ENCODE results near the gene TAS1R3.
"Not testable (repeated sequence)": the region's sequence is repeated elsewhere in the genome, so short reads cannot be mapped to it uniquely, and the experiment has no call there.

Gene TAS1R3

GRCh38 chr1:1310109-1310385 lies 21.0 kb upstream of the TAS1R3 start:
- DNase-seq (ENCODE audit: low spot score) = no peak
- H3K27ac Mint-ChIP-seq = no peak overlapping the region
- no peaks in the 10 kb centered on the region for H3K9me3 Mint-ChIP-seq
- peaks cover 8% of the 10 kb centered on the region for H3K36me3 Mint-ChIP-seq (ENCODE audit: low read depth)
- H3K27me3 Mint-ChIP-seq (ENCODE audit: low read depth) = no peaks in the 10 kb centered on the region
- H3K4me1 Mint-ChIP-seq (ENCODE audit: low read depth) = peaks cover 15% of the 10 kb centered on the region
- peak overlapping the region; percentile 70 for H3K4me3 Mint-ChIP-seq

GRCh38 chr1:1310476-1311053 lies 20.5 kb upstream of the TAS1R3 start:
- Mint-ChIP-seq H3K9me3 (no peaks in the 10 kb centered on the region), H3K36me3 (ENCODE audit: low read depth) (peaks cover 8% of the 10 kb centered on the region), H3K4me3 (peak overlapping the region; percentile 38), H3K27me3 (ENCODE audit: low read depth) (no peaks in the 10 kb centered on the region), H3K27ac (no peak overlapping the region), H3K4me1 (ENCODE audit: low read depth) (peaks cover 15% of the 10 kb centered on the region)
- DNase-seq (ENCODE audit: low spot score) = no peak

- H3K36me3 Mint-ChIP-seq (ENCODE audit: low read depth) = peaks cover 11% of the 10 kb centered on the region
- no peaks in the 10 kb centered on the region for H3K27me3 Mint-ChIP-seq (ENCODE audit: low read depth)
- no peak overlapping the region for H3K4me3 Mint-ChIP-seq
- peaks cover 8% of the 10 kb centered on the region for H3K4me1 Mint-ChIP-seq (ENCODE audit: low read depth)
- H3K27ac Mint-ChIP-seq = no peak overlapping the region
- no peak for DNase-seq (ENCODE audit: low spot score)
- no peaks in the 10 kb centered on the region for H3K9me3 Mint-ChIP-seq
Observed at GRCh38 chr1:1311107-1312104, 19.7 kb upstream of the TAS1R3 start.

- no peak for DNase-seq (ENCODE audit: low spot score)
- Mint-ChIP-seq H3K27me3 (ENCODE audit: low read depth) (no peaks in the 10 kb centered on the region), H3K4me3 (no peak overlapping the region), H3K36me3 (ENCODE audit: low read depth) (peaks cover 16% of the 10 kb centered on the region), H3K27ac (no peak overlapping the region), H3K4me1 (ENCODE audit: low read depth) (peaks cover 2% of the 10 kb centered on the region), H3K9me3 (no peaks in the 10 kb centered on the region)
Observed at GRCh38 chr1:1312450-1313314, 18.4 kb upstream of the TAS1R3 start.

- H3K36me3 Mint-ChIP-seq (ENCODE audit: low read depth) = peaks cover 18% of the 10 kb centered on the region
- peaks cover 2% of the 10 kb centered on the region for H3K4me1 Mint-ChIP-seq (ENCODE audit: low read depth)
Observed at GRCh38 chr1:1313500-1314236, 17.4 kb upstream of the TAS1R3 start.

GRCh38 chr1:1314237-1314586 lies 16.9 kb upstream of the TAS1R3 start:
- no peak overlapping the region for H3K27ac Mint-ChIP-seq
- no peaks in the 10 kb centered on the region for H3K27me3 Mint-ChIP-seq (ENCODE audit: low read depth)
- peaks cover 2% of the 10 kb centered on the region for H3K4me1 Mint-ChIP-seq (ENCODE audit: low read depth)
- H3K36me3 Mint-ChIP-seq (ENCODE audit: low read depth) = peaks cover 20% of the 10 kb centered on the region
- H3K9me3 Mint-ChIP-seq = no peaks in the 10 kb centered on the region
- no peak overlapping the region for H3K4me3 Mint-ChIP-seq
- DNase-seq (ENCODE audit: low spot score) = no peak

More at GRCh38 chr1:1313500-1314236, 17.4 kb upstream of the TAS1R3 start:
- no peaks in the 10 kb centered on the region for H3K9me3 Mint-ChIP-seq
- no peak overlapping the region for H3K4me3 Mint-ChIP-seq
- no peak for DNase-seq (ENCODE audit: low spot score)
- H3K27me3 Mint-ChIP-seq (ENCODE audit: low read depth) = no peaks in the 10 kb centered on the region
- H3K27ac Mint-ChIP-seq = no peak overlapping the region

- H3K9me3 Mint-ChIP-seq = no peaks in the 10 kb centered on the region
- H3K4me1 Mint-ChIP-seq (ENCODE audit: low read depth) = peaks cover 2% of the 10 kb centered on the region
- no peaks in the 10 kb centered on the region for H3K27me3 Mint-ChIP-seq (ENCODE audit: low read depth)
- no peak overlapping the region for H3K4me3 Mint-ChIP-seq
- no peak for DNase-seq (ENCODE audit: low spot score)
- H3K27ac Mint-ChIP-seq = no peak overlapping the region
- peaks cover 21% of the 10 kb centered on the region for H3K36me3 Mint-ChIP-seq (ENCODE audit: low read depth)
Observed at GRCh38 chr1:1314678-1315335, 16.3 kb upstream of the TAS1R3 start.

GRCh38 chr1:1315435-1315954 lies 15.6 kb upstream of the TAS1R3 start:
- Mint-ChIP-seq H3K27me3 (ENCODE audit: low read depth) (no peaks in the 10 kb centered on the region), H3K4me3 (no peak overlapping the region), H3K9me3 (no peaks in the 10 kb centered on the region), H3K36me3 (ENCODE audit: low read depth) (peaks cover 21% of the 10 kb centered on the region), H3K4me1 (ENCODE audit: low read depth) (peaks cover 2% of the 10 kb centered on the region), H3K27ac (no peak overlapping the region)
- DNase-seq (ENCODE audit: low spot score) = no peak

GRCh38 chr1:1316199-1316598 lies 14.9 kb upstream of the TAS1R3 start:
- H3K4me1 Mint-ChIP-seq (ENCODE audit: low read depth); H3K9me3 Mint-ChIP-seq; H3K27ac Mint-ChIP-seq; DNase-seq (ENCODE audit: low spot score); H3K4me3 Mint-ChIP-seq; H3K27me3 Mint-ChIP-seq (ENCODE audit: low read depth): not testable (repeated sequence)
- H3K36me3 Mint-ChIP-seq (ENCODE audit: low read depth) = peaks cover 21% of the 10 kb centered on the region

- H3K27ac Mint-ChIP-seq = no peak overlapping the region
- H3K4me1 Mint-ChIP-seq (ENCODE audit: low read depth) = peaks cover 6% of the 10 kb centered on the region
- no peaks in the 10 kb centered on the region for H3K9me3 Mint-ChIP-seq
- H3K27me3 Mint-ChIP-seq (ENCODE audit: low read depth) = no peaks in the 10 kb centered on the region
- no peak overlapping the region for H3K4me3 Mint-ChIP-seq
- no peak for DNase-seq (ENCODE audit: low spot score)
- H3K36me3 Mint-ChIP-seq (ENCODE audit: low read depth) = peaks cover 21% of the 10 kb centered on the region
Observed at GRCh38 chr1:1317420-1317819, 13.7 kb upstream of the TAS1R3 start.

- Mint-ChIP-seq H3K36me3 (ENCODE audit: low read depth) (peaks cover 21% of the 10 kb centered on the region), H3K27ac (no peak overlapping the region), H3K9me3 (no peaks in the 10 kb centered on the region), H3K4me1 (ENCODE audit: low read depth) (peaks cover 8% of the 10 kb centered on the region), H3K4me3 (no peak overlapping the region), H3K27me3 (ENCODE audit: low read depth) (no peaks in the 10 kb centered on the region)
- no peak for DNase-seq (ENCODE audit: low spot score)
Observed at GRCh38 chr1:1318131-1318652, 12.9 kb upstream of the TAS1R3 start.

GRCh38 chr1:1318777-1319645 lies 12.1 kb upstream of the TAS1R3 start:
- no peaks in the 10 kb centered on the region for H3K27me3 Mint-ChIP-seq (ENCODE audit: low read depth)
- no peaks in the 10 kb centered on the region for H3K9me3 Mint-ChIP-seq
- no peak for DNase-seq (ENCODE audit: low spot score)
- peaks cover 12% of the 10 kb centered on the region for H3K4me1 Mint-ChIP-seq (ENCODE audit: low read depth)
- H3K36me3 Mint-ChIP-seq (ENCODE audit: low read depth) = peaks cover 18% of the 10 kb centered on the region
- no peak overlapping the region for H3K4me3 Mint-ChIP-seq
- H3K27ac Mint-ChIP-seq = no peak overlapping the region

Data from T-helper 2 cell treated with Interferon-gamma antibody and Interleukin-4, amounts not matched to agents 5 μg/mL and 100 μg/mL, for 36 hours (primary cell).